HG03457 (cell line): ENCODE results near the gene WFS1.

Experiments used
- ATAC-seq: cut with Tn5 transposase; IDR thresholded peaks from one replicate; pipeline ENCODE4 v1.9.1; 2021; ENCODE audit warnings: moderate number of reproducible peaks; ENCODE audit not compliant: unreplicated experiment

The WFS1 gene

DNA sequence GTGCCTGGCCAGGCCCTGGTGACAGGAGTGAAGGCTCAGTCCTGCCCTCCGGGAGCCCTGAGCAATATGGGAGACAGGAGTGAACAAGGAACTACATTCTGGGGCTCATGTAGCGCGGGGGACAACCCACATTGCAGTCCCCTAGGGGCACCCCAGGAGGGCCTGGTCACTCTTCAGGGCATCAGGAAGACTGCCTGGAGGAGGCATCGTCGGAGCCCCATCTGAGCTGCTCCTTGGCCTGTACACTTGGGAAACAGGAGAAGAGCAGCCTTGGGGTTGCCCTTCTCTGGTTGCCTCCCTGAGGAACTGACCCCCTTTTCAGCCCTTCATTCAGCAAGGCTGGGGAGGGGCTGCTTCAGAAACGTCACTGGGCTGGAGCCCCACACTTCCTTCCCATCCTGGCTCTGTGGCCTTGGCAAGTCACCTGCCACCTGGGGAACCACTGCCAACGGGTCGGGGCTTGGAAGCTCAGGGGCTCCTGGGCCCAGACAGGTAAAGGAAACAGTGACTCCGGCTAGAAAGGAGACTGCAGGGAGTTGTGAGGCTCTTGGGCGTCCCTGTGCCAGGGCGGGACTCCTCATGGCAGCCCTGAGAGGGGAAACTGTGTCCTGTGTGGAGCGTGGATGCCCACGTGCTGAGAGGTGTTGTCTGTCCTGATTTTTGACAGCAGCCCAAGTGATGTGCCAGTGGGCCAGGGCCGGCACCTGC is 10.1 kb downstream of the WFS1 start:
- no peak for ATAC-seq

DNA sequence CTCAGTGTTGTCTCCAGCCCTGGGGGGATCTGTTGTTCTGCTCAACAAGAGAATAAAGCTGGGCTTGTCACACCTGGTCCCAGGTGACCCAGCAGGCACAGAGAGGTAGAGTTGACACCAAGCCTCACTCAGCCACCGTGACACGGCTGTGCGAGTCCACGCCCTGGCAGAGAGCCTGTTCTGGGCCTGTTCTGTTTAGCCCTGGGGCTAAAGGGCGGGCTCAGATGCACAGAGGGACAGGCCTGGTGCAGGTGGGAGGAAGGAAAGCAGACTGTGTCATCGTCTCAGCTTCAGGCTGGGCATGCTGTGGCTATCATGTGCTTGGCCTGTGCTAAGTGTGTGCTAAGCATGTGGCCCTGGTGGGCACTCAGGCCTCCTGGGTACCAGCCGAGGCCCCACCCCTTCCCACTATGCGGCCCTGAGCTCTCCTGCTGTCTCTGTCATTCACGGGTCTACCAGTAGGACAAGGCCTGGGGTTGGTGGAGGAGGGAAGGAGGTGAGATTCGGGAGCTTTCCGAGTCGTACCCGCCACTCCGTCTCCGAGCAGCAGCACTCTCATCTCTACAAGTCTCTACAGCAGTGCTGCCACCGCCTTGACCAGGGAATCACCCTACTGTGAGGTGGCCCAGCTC is 10.8 kb downstream of the WFS1 start:
- no peak for ATAC-seq

DNA sequence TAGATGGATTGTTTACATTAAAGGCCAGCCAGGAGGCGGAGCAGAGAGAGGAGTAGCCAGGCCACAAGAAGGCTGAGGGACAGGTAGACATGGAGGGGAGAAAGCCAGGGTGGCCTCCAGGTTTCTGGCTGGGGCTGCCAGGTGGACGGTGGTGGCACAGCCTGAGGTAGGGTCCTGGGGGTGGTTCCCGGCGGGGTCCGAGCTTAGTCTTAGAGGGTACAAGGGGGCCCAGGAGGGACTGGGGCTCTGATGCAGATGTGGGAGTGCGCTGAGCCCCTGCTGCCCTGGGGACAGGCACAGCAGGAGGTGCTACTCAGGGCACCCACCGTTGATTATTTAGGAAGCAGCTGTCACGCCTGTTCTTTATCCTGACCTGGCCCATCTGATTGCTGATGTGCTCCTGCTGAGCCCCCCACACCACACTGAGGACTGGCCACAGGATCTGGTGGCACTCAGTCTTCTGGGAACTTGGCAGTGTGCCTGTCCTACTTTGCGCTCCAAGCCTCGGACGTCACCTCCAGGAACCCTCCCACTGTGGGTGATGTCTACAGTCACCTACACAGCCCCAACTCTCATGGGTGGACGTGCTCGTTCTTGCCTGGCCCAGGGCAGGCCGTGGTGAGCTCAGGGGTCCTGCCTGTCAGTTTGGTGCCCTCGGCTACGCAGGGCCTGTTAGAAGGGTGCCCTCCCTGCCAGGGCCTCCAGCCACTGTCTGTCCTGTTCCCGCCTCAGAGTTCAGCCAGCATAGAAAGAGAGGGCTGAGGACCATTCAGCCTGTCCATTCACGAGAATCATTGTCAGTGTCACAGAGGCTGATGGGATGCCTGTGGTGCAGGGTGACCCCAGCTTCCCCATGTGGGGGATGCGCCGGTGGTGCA is 12.0 kb downstream of the WFS1 start:
- no peak for ATAC-seq

DNA sequence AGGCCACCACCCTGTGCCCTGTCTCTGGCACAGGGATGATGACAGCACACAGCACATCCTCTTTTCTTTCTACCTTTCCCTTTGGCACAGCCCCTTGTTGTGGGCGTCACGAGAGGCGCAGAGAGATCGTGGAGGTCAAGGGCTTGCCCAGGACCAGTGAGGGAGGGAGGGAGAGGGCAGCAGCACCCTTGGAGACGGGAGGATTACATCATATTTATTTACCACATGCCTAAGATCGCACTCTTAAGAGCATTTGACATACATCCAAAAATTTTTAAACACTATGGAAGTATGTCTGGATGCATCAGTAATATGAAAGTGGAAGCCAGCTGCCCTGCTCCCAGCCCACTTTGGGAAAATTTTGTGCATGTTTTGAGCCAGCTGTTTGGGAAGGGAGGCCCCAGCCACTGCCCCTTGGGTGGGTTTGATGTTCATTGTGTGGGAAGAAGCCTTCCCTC is 12.7 kb downstream of the WFS1 start:
- ATAC-seq = no peak

DNA sequence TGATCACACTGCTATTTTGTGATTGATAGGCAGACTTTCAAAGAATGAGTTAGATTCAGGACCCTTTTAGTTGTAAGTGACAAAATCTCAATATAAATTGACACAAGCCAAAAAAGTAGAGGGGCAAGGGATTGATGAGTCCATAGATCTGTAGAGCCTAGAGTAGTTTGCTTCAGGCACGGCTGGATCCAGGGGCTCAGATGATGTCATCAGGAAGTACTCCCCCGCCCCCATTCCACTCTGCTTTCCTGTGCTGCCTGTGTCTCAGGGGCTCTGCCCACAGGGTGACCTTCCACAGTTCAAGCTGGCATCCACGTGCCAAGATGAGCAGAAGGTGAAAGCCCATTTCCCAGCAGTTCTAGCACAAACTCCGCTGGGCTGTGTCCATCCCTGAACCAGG is 13.6 kb downstream of the WFS1 start:
- no peak for ATAC-seq

DNA sequence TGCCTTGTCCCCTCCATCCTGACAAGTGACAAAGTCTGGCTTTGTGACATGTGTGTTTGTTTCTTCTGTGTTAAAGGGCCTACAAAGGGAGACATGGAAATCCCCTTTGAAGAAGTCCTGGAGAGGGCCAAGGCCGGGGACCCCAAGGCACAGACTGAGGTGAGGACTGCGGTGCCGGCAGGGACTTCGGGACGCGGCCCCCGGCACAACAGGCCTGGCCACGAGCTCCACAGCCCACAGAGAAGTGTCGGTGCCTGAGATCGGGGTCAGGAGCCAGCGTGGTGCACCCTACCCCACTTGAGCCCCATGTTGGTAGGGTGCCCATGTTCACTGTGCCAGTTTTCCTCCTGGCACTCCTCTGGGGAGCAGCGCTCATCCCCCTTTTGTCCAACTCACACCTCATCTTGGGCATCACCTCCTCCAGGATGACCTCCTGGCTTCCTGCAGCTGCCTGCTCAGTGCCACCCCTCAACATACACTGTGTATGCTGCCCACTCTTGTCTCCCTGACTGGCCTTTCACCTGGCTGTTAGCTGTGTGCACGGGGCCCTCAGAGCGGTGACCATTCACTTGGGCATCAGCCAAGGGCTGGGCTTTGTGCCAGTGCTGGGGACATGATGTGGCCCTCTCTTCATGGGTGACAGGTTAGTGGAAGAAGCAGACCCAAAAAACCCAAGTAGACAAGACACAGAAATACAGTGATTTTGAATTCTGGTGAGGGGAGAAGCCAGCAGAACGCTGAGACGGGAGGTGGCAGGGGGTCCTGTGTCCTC is 17.6 kb downstream of the WFS1 start:
- no peak for ATAC-seq

DNA sequence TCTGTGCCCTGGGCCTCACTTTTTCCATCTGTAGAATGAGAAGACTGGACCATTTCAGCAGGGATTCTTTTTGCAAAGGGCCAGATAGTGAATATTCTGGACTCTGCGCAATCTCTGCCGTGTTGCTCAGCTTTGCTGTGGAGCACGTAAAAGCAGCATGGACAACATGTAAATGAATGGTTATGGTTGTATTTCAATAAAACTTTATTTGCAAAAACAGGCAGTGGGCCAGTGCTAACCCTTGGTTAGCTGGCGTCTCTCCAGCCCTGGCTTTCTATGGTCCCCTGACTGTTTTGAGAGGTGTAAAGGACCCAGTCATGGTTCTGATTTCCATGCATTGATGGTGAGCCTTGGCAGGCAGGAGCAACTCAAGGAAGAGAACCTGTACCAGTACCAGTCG is 18.7 kb downstream of the WFS1 start:
- ATAC-seq = no peak

DNA sequence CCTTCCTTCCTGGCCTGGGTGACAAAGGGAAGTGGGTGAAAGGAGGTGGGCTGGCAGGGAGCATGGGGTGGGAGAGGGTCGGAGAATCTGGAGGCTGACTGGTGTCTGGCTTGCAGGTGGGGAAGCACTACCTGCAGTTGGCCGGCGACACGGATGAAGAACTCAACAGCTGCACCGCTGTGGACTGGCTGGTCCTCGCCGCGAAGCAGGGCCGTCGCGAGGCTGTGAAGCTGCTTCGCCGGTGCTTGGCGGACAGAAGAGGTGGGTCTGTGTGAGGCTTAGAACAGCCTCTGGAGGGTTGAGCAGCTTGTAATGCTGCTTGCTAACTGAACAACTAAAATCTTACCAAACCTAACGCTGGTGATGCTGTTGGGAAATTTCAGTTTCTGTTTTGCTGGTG is 19.2 kb downstream of the WFS1 start:
- ATAC-seq = no peak

DNA sequence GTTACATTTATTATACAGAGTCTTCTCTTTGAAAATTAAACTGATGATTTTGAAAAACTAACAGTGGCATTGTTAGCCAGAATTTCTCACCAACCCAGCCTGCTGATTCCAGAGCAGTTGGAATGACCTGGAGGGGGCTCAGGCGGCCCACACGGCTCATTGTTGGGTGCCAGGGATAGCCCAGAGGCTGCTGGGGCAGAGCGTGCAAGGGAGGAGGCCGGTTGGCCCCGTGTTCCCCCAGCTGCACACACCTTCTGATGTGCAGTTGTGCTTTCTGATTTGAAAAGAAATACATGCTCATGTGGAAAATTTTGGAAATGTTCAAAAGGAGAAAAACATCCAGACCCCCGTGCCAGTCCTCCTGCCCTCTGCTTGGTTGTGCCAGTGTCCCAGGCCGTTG is 20.6 kb downstream of the WFS1 start:
- no peak for ATAC-seq

DNA sequence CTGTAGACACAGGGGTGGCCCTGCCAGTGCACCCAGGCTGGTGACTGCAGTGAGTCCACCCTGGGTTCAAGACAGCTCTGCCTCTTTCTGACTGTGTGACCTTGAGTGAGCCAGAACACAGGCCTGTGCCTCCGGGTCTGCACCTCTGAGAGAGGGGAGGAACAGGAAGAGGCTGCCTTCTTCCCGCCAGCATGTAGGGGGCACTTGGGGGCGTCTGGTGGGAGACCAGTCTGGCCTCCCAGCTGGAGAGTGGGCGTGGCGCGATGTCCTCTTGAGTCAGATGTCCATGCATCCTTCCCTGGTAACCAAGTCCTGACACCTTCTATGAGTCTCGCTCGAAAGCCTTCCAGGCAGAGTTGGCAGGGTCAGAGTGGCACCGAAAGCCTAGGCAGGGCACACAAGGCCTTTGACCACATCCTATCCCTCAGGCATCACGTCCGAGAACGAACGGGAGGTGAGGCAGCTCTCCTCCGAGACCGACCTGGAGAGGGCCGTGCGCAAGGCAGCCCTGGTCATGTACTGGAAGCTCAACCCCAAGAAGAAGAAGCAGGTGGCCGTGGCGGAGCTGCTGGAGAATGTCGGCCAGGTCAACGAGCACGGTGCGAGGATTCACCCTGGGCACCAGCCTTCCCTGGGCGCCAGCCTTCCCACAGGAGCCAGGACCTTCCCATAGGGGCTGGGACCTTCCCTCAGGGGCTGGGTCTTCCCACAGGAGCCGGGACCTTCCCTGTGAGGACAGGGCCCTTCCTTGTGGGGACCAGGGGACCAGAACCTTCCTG is 21.3 kb downstream of the WFS1 start:
- ATAC-seq = no peak

DNA sequence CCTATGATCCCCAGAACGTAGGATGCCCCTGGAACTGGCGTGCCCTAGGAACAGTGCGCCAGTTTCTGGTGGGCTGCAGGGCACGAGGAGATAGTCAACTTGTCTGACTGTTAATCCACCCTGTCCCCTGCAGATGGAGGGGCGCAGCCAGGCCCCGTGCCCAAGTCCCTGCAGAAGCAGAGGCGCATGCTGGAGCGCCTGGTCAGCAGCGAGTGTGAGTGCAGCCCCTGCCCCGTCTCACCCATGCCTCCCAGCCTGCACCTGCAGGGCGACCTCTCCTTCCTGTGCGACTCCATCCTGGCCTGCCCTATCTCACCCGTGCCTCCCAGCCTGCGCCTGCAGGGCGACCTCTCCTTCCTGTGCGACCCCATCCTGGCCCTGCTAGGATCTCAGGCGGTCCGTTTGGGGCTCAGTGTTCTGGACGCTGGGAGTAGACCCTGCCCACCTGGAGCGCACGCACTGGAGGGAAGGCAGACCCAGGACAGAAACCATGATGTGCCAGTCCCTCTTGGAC is 22.2 kb downstream of the WFS1 start:
- ATAC-seq = no peak

DNA sequence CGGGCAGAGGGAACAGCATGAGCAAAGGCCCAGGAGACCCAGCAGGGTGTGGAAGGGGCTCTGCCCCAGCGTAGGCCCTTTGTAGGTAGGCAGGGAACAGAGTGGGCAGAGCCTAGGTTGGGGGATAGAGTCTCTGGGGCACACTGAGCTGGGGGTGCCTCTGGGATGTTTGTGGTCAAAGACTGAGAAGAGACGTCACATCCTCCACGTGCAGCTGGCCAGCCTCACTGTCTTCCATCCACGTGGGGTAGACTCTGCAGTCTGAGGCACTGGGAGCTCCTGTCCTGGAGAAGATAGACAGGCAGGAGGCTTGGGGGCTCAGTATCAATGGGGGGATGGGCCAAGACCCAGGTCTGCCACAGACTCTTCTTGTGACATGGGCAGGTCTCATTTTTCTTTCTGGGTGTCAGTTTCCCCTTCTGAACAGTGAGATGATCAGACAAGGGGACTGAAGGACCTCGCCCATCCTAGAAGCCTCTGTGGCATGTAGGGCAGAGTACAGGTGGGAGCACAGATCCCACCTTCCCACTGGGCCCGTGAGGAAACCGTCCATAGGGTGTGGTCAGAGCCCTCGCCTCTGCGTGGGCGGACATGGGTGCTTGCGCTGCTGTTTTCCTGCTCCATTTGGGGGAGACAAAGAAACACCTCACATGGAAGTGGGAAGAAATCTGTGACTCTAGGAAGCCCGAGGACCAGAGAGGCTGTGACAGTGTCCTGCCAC is 22.9 kb downstream of the WFS1 start:
- ATAC-seq = no peak

DNA sequence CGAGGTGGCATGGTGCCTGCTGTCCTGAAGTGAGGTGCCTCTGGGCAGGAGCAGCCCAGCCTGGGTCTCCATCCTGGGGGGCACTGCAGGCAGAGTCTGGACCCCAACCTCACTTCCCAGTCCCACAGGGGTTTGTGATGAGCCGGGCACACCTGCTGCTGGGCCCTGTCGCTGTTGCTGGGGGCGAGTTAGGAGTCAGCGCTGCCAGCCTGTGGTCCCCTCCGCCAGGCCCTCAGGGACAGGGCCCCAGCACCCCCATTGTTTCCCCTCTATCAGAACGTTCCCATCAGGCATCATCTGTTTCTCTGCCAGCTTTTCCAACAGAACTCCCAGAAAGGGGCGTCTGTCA is 23.4 kb downstream of the WFS1 start:
- no peak for ATAC-seq

DNA sequence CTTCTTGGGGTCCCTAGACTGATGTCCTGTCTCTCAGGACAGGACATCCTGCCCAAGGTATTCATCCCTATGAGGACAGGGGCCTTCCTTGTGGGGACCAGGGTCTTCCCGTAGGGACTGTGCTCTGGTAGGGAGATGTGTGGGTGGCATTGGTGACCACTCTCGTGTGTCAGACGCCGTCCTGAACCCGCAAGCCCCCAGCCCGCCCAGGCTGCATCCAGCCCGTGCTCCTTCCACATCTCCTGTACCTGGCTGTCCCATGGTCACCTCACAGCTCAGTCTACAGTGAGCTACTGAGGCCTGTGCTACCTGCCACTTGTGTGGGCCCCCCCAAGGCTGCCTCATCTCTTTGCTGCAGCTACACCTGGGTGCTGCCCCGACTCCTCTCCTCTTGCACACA is 24.0 kb downstream of the WFS1 start:
- no peak for ATAC-seq

DNA sequence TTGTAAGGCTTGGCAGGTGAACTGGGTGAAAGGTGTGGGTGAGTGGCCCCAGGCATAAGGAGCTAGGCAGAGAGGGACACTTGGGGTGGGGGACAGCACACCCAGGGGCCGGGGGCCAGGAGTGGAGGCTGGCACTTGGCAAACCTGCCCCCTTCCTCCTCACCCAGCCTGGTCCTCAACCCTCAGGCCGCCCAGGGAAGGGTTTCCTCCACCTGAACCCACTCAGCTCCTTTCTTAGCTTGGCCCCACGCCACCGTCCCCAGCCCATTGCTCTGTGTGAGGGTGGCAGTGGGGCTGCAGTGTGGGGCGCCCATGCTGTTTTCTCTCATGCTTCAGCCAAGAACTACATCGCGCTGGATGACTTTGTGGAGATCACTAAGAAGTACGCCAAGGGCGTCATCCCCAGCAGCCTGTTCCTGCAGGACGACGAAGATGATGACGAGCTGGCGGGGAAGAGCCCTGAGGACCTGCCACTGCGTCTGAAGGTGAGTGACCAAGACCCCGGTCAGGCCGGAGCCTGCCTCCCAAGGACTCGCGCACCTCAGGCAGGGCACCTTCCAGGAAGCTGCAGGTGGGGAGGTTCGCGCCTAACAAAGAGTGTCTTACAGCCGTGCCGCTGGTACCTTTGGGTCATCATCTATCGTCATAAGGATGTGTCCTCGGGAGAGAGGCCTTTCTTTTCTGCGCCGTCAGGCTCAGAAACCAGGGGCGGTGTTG is 25.2 kb downstream of the WFS1 start:
- ATAC-seq = no peak

DNA sequence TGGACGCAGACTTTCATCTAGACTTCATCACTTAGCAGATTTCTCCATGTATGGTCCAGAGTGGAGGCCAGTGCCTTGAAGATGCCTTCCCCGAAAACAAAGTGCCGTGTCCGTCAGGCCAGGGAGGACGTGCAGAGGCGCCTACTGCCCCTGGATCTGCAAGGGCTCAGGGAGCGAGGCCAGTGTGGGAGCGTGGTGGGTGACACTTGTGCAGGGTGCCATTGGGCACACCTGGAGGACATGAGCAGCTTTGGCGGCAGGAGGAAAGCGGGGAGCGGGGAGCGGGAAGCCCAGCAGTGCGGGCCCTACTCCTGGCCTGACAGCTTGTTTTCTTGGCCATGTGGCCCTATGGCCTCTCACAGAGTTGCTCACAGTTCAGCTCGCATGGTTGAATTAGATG is 25.8 kb downstream of the WFS1 start:
- no peak for ATAC-seq

DNA sequence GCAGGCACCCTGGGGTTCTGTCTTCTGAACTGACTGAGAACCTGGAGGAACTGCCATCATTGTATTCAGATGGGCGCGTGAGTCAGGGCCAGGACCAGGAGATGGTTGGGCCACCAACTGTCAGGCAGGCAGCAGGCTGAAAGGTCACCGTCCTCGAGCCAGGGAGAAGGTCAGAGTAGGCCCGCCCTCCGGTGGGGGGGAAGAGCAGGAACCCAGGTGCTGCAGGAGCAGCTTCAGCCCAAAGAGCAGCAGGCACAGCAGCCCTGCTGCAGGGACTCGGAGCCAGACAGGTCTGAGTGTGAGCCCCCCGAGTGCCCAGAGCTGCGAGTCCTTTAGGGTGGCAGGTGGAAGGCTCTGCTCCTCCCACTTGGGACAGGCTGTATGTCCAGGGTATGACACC is 26.4 kb downstream of the WFS1 start:
- ATAC-seq = no peak

DNA sequence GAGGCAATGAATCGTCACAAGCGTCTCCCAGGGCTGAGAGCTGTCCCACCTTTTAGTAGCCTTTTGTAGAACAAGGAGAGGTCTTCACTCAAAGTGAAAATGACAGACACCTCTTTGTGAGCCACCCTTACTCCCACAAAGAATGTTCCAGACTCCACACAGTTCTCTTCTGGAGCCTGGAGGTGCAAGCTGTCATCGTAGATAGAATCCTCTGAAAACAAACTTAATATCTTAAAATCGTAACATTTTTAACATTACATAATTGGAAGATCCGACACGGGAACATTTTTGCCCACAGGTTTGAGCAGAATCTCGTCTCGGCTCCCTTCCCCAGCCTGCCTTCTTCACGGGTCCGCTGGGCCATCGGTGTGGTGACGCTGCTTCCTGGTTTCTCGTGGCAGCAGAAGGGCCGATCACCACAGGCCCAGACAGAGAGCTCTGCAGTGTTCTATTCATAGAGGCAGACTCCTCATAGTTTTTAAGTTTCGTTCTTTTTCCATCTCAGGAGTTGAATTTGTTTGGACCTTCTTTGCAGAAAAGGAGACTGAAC is 27.7 kb downstream of the WFS1 start:
- no peak for ATAC-seq

DNA sequence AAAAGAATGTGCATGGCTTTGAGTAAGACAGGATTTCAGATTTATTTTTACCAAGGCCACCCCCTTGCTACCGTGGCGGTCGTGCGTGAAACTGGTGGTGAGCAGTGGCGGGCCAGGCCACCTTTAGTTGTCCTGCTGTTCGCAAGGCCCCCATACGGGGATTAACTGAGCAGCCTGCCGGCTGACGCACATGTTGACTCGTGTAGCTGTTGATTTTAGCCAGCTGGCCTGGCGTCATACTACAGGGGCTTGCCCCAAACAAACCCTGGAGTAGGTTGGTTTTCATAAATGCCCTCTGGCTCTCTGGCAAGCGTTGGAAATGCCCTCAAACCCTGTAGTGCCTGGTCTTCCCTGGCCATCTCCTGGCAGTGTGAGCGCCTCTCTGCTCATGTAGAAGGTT is 28.4 kb downstream of the WFS1 start:
- no peak for ATAC-seq
